T1000 (cell line): ENCODE data around the gene OGA.
"Not testable (repeated sequence)": the region's sequence is repeated elsewhere in the genome, so short reads cannot be mapped to it uniquely, and the experiment has no call there.

Source experiments
- DNase-seq: peaks from one replicate; lab custom pipeline; 2025; ENCODE audit warnings: mixed read lengths; lab: John Stamatoyannopoulos, UW

The OGA gene

GRCh38 chr10:101797403-101798059 is 20.7 kb downstream of the OGA start:
- DNase-seq: no peak

GRCh38 chr10:101793526-101793925 is 24.7 kb downstream of the OGA start:
- no peak for DNase-seq

GRCh38 chr10:101789686-101790085 is 28.6 kb downstream of the OGA start:
- DNase-seq: no peak

GRCh38 chr10:101789231-101789630 is 29.0 kb downstream of the OGA start:
- DNase-seq: not testable (repeated sequence)

- DNase-seq: no peak
Measured at GRCh38 chr10:101785801-101786200, 32.4 kb downstream of the OGA start.

GRCh38 chr10:101784558-101784957 is 33.7 kb downstream of the OGA start:
- DNase-seq: no peak

GRCh38 chr10:101783736-101784118 is 34.5 kb downstream of the OGA start:
- no peak for DNase-seq

GRCh38 chr10:101782811-101783735 is 35.2 kb downstream of the OGA start, which contains the start of gene NPM3:
NPM3 (minus strand) TSS chr10:101783446; CDS start chr10:101783390, 56 bp downstream.
- peak; percentile 67 for DNase-seq

- no peak for DNase-seq
Measured at GRCh38 chr10:101781984-101782810, 36.0 kb downstream of the OGA start.

GRCh38 chr10:101781655-101781983 is 36.6 kb downstream of the OGA start:
- no peak for DNase-seq

- peak; percentile 23 for DNase-seq
Measured at GRCh38 chr10:101780818-101781654, 37.2 kb downstream of the OGA start.

GRCh38 chr10:101780187-101780817 is 37.9 kb downstream of the OGA start:
- DNase-seq: no peak

GRCh38 chr10:101779544-101780186 is 38.6 kb downstream of the OGA start:
- DNase-seq: no peak

GRCh38 chr10:101778781-101779543 is 39.3 kb downstream of the OGA start:
- DNase-seq: no peak

- no peak for DNase-seq
Measured at GRCh38 chr10:101778151-101778780, 40.0 kb downstream of the OGA start.

GRCh38 chr10:101777619-101778145 is 40.6 kb downstream of the OGA start:
- no peak for DNase-seq

GRCh38 chr10:101776161-101776817 is 42.0 kb downstream of the OGA start:
- no peak for DNase-seq
